HCT116 (cell line): ENCODE data around the gene ZNF423. TPM values are rescaled to one million over a fixed set of nuclear protein-coding genes. Genes with fewer than 3 reads are reported as not detected.

Experiments used
- ATAC-seq: fragments of 200-7000 bp; cut with Tn5 transposase; 2 replicates; pipeline ENCODE4 v1.9.1; 2020; ENCODE audit warnings: mild to moderate bottlenecking, moderate library complexity
- BruUV-seq: library from RNA; stranded (reverse); fragments of 400-500 nt; replicated peaks from 2 replicates; lab custom pipeline; 2021; lab: Mats Ljungman, UMichigan
- CTCF ChIA-PET: fragments of 300-600 bp; sonication (Branson Sonifier 250); formaldehyde crosslinking; loops from one replicate; lab custom pipeline; 2021; ENCODE audit warnings: antibody characterized with exemption; lab: Charles Lee
- POLR2A ChIA-PET: fragments of 300-600, 350-600 bp; sonication (Branson Sonifier 250); formaldehyde crosslinking; loops from one replicate; lab custom pipeline; 2021; ENCODE audit warnings: antibody characterized with exemption; lab: Charles Lee
- RAD21 ChIA-PET, 2 experiments: fragments of 300-600 bp; sonication (Branson Sonifier 250); formaldehyde crosslinking; loops; one replicate each; lab custom pipeline; 2023; ENCODE audit warnings: low total read pairs in 2 of 2; ENCODE audit not compliant: uncharacterized antibody in 2 of 2, unreplicated experiment in 2 of 2, low non-redundant PET in 1 of 2; lab: Charles Lee
- DNase-seq: peaks from one replicate; pipeline ENCODE4 v3.0.0-alpha.2; 2010; ENCODE audit warnings: low read depth, low spot score
- H2AFZ ChIP-seq: fragments of 200-600 bp; shearing (Covaris generic), sonication (generic); 2 replicates; pipeline ENCODE4 v1.6.1; 2017; ENCODE audit warnings: low read depth, mixed run types, mixed read lengths, antibody characterized with exemption, low read length; ENCODE audit not compliant: poor library complexity, severe bottlenecking
- H3K27ac ChIP-seq: 2 replicates; pipeline ENCODE4 v1.5.1; 2012; ENCODE audit warnings: low read depth, low read length
- H3K27me3 ChIP-seq: fragments of 200-600 bp; sonication (generic); 2 replicates; pipeline ENCODE4 v1.6.1; 2016; ENCODE audit warnings: mixed run types, low read length, mixed read lengths; ENCODE audit not compliant: insufficient read depth
- H3K36me3 ChIP-seq, 2 experiments: fragments of 200-500 bp in 1 of 2; fragments of 200-600 bp in 1 of 2; sonication (Bioruptor generic) in 1 of 2; sonication (generic) in 1 of 2; 2 replicates each; pipeline versions ENCODE4 v1.5.1 to v1.6.1; 2014 to 2016; ENCODE audit warnings: low read length in 2 of 2, inconsistent platforms in 1 of 2, mixed read lengths in 1 of 2, mixed run types in 1 of 2; ENCODE audit not compliant: insufficient read depth in 2 of 2, control insufficient read depth in 1 of 2
- H3K4me1 ChIP-seq, 2 experiments: fragments of 200-600 bp in 1 of 2; sonication (generic) in 1 of 2; 2 replicates each; pipeline versions ENCODE4 v1.5.1 to v1.6.1; 2012 to 2017; ENCODE audit warnings: low read length in 2 of 2, inconsistent platforms in 1 of 2, mild to moderate bottlenecking in 1 of 2, mixed read lengths in 1 of 2, mixed run types in 1 of 2, moderate library complexity in 1 of 2; ENCODE audit not compliant: insufficient read depth in 2 of 2, control insufficient read depth in 1 of 2
- H3K4me2 ChIP-seq: fragments of 200-600 bp; sonication (generic); 2 replicates; pipeline ENCODE4 v1.6.1; 2017; ENCODE audit warnings: mixed run types, low read length, mixed read lengths
- H3K4me3 ChIP-seq, 2 experiments: fragments of 200-600 bp in 1 of 2; sonication (generic) in 1 of 2; replicated peaks in 1 of 2; 2 replicates each; pipeline ENCODE4 v1.5.1; 2011 to 2016; ENCODE audit warnings: low read length in 2 of 2, control low read depth in 1 of 2, low read depth in 1 of 2, mild to moderate bottlenecking in 1 of 2, mixed read lengths in 1 of 2, mixed run types in 1 of 2
- H3K79me2 ChIP-seq: fragments of 200-600 bp; sonication (generic); 2 replicates; pipeline ENCODE4 v1.6.1; 2017; ENCODE audit warnings: mild to moderate bottlenecking, mixed run types, low read length, moderate library complexity, mixed read lengths; ENCODE audit not compliant: insufficient read depth
- H3K9ac ChIP-seq: fragments of 200-600 bp; sonication (generic); 2 replicates; pipeline ENCODE4 v1.6.1; 2016; ENCODE audit warnings: low read length, mixed read lengths
- H3K9me2 ChIP-seq: fragments of 200-600 bp; sonication (generic), shearing (Covaris generic); 2 replicates; pipeline ENCODE4 v1.6.1; 2017; ENCODE audit warnings: mixed run types, mild to moderate bottlenecking, moderate library complexity; ENCODE audit not compliant: insufficient read depth
- H3K9me3 ChIP-seq, 2 experiments: fragments of 200-500 bp in 1 of 2; fragments of 200-600 bp in 1 of 2; sonication (Bioruptor generic) in 1 of 2; sonication (generic) in 1 of 2; 2 replicates each; pipeline ENCODE4 v1.6.1; 2014 to 2017; ENCODE audit warnings: low read length in 2 of 2, mixed read lengths in 2 of 2, inconsistent platforms in 1 of 2, low read depth in 1 of 2, mild to moderate bottlenecking in 1 of 2, mixed run types in 1 of 2, moderate library complexity in 1 of 2; ENCODE audit not compliant: control insufficient read depth in 1 of 2, insufficient read depth in 1 of 2
- H4K20me1 ChIP-seq: fragments of 200-600 bp; sonication (generic), shearing (Covaris generic); 2 replicates; pipeline ENCODE4 v1.6.1; 2017; ENCODE audit warnings: mixed run types, mild to moderate bottlenecking, moderate library complexity; ENCODE audit not compliant: insufficient read depth
- EGR1 ChIP-seq: IDR thresholded peaks from 2 replicates; pipeline ENCODE4 v1.6.1; 2012; ENCODE audit warnings: low read depth
- EZH2 ChIP-seq: fragments of 200-600 bp; sonication (generic); IDR thresholded peaks from 2 replicates; pipeline ENCODE4 v1.6.1; 2017; ENCODE audit warnings: antibody characterized with exemption, mixed run types
- FOSL1 ChIP-seq: IDR thresholded peaks from 2 replicates; pipeline ENCODE4 v1.6.1; 2012; ENCODE audit warnings: low read depth
- POLR2AphosphoS5 ChIP-seq: IDR thresholded peaks from 2 replicates; pipeline ENCODE4 v1.6.1; 2011; ENCODE audit warnings: mild to moderate bottlenecking, low read depth, low read length, moderate library complexity
- RAD21 ChIP-seq: IDR thresholded peaks from 2 replicates; pipeline ENCODE4 v1.6.1; 2012; ENCODE audit warnings: low read depth, mild to moderate bottlenecking
- SRF ChIP-seq: IDR thresholded peaks from 2 replicates; pipeline ENCODE4 v1.6.1; 2012; ENCODE audit warnings: low read depth
- ZFX ChIP-seq: fragments of 450-650 bp; IDR thresholded peaks from 2 replicates; pipeline ENCODE4 v1.6.1; 2017
- ZNF274 ChIP-seq: fragments of 200-500 bp; sonication (Bioruptor generic); IDR thresholded peaks from 2 replicates; pipeline ENCODE4 v1.6.1; 2014; ENCODE audit warnings: mild to moderate bottlenecking, low read depth, low read length, inconsistent platforms
- intact Hi-C: fragments of 100-400 bp; cut with micrococcal nuclease; formaldehyde crosslinking; loops from 2 replicates; pipeline ENCODE4 v1.10.0; 2022
- total RNA-seq: library from RNA; stranded (reverse); gene quantifications from one replicate; pipeline ENCODE4 v1.2.1, GENCODE V29; 2021; ENCODE audit not compliant: unreplicated experiment
- TF ChIP-seq, protein P1 (sequence below): IDR thresholded peaks from 2 replicates; pipeline ENCODE4 v1.6.1; 2011; ENCODE audit warnings: mild to moderate bottlenecking, low read length, moderate library complexity; ENCODE audit not compliant: insufficient replicate concordance; ENCODE audit errors: extremely low read depth

The ZNF423 gene
- total RNA-seq, 1 experiment from 2014 or later, result 0.22 TPM

DNA sequence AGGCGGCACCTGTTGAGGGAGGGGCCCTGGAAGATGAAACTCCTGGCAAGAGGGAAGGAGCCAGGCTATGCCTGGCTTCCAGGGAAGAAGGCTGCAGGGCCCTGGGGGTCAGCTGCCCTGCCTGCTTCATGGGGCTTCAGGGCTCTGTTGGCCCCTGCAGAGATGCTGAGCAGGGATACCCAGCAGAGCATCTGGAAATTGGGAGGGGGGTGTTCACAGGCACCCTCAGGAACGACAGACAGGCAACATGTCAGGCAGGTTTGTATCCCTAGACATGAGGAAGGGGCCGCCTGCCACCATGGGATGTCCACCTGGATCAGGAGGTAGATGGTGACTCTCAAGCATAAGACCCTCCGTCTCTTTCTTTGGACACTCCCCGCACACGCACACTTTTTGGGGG is 13.8 kb upstream of the ZNF423 start (continued):
- TF ChIP-seq, protein P1, sequence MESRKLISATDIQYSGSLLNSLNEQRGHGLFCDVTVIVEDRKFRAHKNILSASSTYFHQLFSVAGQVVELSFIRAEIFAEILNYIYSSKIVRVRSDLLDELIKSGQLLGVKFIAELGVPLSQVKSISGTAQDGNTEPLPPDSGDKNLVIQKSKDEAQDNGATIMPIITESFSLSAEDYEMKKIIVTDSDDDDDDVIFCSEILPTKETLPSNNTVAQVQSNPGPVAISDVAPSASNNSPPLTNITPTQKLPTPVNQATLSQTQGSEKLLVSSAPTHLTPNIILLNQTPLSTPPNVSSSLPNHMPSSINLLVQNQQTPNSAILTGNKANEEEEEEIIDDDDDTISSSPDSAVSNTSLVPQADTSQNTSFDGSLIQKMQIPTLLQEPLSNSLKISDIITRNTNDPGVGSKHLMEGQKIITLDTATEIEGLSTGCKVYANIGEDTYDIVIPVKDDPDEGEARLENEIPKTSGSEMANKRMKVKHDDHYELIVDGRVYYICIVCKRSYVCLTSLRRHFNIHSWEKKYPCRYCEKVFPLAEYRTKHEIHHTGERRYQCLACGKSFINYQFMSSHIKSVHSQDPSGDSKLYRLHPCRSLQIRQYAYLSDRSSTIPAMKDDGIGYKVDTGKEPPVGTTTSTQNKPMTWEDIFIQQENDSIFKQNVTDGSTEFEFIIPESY, result no peak
- TF ChIP-seq SRF (no peak), RAD21 (no peak), EGR1 (no peak), ZFX (no peak), FOSL1 (no peak)
- TF ChIP-seq, all 23 proteins: peak for 0

DNA sequence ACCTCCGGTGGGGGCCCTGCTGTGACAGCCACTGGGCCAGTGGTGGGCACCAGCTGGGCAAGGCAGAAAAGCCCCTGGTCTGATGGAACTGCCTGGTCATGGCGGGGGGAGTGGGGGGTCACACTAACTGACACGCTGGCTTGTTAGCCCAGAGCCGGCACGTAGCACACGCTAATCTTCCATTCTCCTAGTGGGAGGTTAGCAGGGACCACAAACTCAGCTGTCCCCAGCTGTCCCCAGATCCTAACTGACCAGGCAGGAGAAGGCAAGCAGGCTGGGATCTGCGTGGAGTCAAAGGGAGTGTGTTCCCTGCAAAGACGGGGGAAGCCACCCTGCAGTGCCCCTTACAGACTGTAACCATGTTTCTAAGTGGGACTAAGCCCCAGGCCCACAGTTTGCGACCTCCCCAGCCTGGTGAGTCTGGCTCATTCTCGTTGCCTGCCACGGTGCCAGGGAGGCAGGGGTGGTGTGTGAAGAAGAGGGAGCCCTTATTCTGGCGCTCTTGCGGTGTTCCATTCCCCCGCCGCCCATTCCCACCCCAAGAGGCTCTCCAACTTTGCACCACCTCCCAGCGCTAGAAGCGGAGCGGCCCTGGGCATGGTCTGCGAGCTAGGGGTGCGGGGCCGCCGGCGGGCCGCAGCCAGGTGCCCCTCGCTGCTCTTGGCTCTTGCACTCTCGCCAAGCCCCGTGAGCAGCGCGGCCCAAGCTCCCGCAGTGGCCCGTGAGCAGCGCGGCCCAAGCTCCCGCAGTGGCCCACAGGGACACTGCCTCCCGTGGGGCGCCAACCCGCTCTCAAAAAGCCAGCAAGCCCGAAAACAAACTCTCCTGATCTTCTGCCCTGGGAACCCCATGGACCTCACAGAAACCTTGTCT is 12.1 kb upstream of the ZNF423 start:
- RAD21 ChIA-PET, result no interaction called here
- Histone ChIP-seq H4K20me1 (no peaks in the 10 kb centered on the region), H3K27ac (no peak overlapping the region), H3K4me3 (no peak overlapping the region), H3K79me2 (no peaks in the 10 kb centered on the region), H3K27me3 (peaks cover 6% of the 10 kb centered on the region; the same call in 1 of the 2 replicates), H3K9me3 (no peaks in the 10 kb centered on the region), H3K4me2 (no peak overlapping the region), H3K4me1 (no peaks in the 10 kb centered on the region), H3K9ac (no peak overlapping the region), H3K9me2 (no peaks in the 10 kb centered on the region), H3K36me3 (no peaks in the 10 kb centered on the region), H2AFZ (no peak overlapping the region)
- CTCF ChIA-PET, result interaction anchor here (1.2 kb wide), 1 partner anchor 10 kb away, joined by 3 read pairs; no protein-coding TSS in a partner anchor
- POLR2A ChIA-PET, result no interaction called here
- no peak for DNase-seq
- ATAC-seq, result no peak
- intact Hi-C loops, result no loop called here
- no peak for TF ChIP-seq ZNF274
- no peak for TF ChIP-seq POLR2AphosphoS5
- no peak for TF ChIP-seq EZH2
- BruUV-seq, result no TSS peak
